ENCODE measurements around the gene ATR. TPM values are rescaled to one million over a fixed set of nuclear protein-coding genes. Genes with fewer than 3 reads are reported as not detected.
"Not testable (repeated sequence)": the region's sequence is repeated elsewhere in the genome, so short reads cannot be mapped to it uniquely, and the experiment has no call there.

Gene ATR
- total and polyA plus RNA-seq, 8 donors: 19.5 to 31.2 (median 29.3) TPM

DNA sequence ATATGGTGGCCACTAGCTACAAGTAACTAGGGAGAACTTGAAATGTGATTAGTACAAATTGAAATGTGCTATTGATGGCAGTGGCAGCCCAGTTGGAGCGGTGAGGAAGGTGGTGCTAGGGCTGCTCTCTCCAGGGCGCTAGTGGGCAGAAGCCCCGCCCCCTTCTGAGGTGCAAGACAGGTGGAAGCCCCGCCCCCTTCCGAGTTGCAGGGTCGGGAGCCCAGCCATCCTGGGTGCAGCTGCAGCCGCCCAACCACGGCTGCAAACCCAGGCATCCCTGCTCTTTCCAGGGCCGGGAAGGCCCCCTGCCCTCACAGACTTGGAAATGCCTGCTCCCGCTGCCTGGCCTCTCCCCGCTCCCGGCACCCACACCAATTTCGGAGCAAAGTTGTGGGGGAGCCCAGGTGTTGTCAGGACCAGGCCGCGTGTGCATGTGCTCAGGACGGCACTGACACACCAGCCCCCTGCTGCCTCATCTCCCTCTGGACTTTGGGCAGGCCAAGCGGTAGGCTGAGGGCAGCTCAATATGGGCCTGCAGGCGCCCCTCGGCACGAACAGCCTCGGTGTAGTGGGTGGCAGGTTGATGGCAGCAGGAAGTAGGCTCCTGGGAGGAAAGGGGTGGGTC lies 10.0 kb downstream of the ATR start:
- no peak overlapping the region for H3K4me3 ChIP-seq
- intact Hi-C loops (cut with DNase I): no loop called here
- DNase-seq: no peak

DNA sequence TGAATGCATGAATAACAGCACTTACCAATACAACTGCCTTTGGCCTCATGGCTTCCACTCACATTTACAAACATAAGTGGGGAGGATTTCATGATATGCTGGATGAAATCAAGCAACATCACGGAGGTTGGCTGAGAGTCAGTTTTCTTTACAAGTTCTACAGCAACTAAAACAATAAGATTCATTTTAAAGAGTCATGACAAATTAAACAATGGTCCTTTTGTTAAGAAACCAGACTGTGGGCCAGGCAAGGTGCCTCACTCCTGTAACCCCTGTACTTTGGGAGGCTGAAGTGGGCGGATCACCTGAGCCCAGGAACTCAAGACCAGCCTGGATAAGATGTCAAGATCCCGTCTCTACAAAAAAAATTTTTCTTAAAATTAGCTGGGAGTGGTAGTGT lies 12.4 kb downstream of the ATR start:
- peaks cover 0 to 53% of the 10 kb centered on the region in 2 donors for H3K36me3 ChIP-seq
- H3K27me3 ChIP-seq: no peaks in the 10 kb centered on the region
- intact Hi-C loops (cut with DNase I): no loop called here
- DNase-seq (no peak), ATAC-seq (no peak)
- H3K4me3 ChIP-seq: no peak overlapping the region
- H3K4me1 ChIP-seq: no peaks in the 10 kb centered on the region
- TF ChIP-seq, protein P1, sequence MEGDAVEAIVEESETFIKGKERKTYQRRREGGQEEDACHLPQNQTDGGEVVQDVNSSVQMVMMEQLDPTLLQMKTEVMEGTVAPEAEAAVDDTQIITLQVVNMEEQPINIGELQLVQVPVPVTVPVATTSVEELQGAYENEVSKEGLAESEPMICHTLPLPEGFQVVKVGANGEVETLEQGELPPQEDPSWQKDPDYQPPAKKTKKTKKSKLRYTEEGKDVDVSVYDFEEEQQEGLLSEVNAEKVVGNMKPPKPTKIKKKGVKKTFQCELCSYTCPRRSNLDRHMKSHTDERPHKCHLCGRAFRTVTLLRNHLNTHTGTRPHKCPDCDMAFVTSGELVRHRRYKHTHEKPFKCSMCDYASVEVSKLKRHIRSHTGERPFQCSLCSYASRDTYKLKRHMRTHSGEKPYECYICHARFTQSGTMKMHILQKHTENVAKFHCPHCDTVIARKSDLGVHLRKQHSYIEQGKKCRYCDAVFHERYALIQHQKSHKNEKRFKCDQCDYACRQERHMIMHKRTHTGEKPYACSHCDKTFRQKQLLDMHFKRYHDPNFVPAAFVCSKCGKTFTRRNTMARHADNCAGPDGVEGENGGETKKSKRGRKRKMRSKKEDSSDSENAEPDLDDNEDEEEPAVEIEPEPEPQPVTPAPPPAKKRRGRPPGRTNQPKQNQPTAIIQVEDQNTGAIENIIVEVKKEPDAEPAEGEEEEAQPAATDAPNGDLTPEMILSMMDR (IDR thresholded peaks at IDR 0.05): no peak
- H3K27ac ChIP-seq: no peak overlapping the region
- no peaks in the 10 kb centered on the region for H3K9me3 ChIP-seq

More for the DNA sequence above, 10.0 kb downstream of the ATR start:
- H3K27me3 ChIP-seq: no peaks in the 10 kb centered on the region
- H3K27ac ChIP-seq: no peak overlapping the region
- ATAC-seq: no peak
- H3K36me3 ChIP-seq: peaks cover 0 to 36% of the 10 kb centered on the region in 2 donors
- no peaks in the 10 kb centered on the region for H3K4me1 ChIP-seq
- TF ChIP-seq, protein P1 (IDR thresholded peaks at IDR 0.05): no peak
- H3K9me3 ChIP-seq: no peaks in the 10 kb centered on the region

DNA sequence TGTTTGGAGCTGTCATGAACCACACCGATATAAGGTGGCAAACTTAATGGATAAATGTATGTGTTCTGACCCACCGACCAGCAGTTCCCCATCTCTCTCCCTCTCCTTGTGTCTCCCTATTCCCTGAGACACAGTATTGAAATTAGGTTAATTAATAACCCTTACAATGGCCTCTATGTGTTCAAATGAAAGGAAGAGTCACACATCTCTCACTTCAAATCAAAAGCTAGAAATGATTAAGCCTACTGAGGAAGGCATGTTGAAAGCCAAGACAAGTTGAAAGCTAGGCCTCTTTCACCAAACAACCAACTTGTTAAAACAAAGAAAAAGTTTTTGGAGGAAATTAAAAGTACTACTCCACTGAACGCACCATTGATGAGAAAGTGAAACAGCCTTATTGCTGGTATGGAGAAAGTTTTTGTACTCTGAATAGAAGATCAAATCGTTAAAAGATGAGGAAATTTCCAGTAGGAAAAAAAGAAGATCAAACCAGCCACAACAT lies 15.0 kb downstream of the ATR start:
- ATAC-seq: no peak
- no peak for DNase-seq
- Histone ChIP-seq H3K27me3 (no peaks in the 10 kb centered on the region), H3K4me1 (no peaks in the 10 kb centered on the region), H3K4me3 (no peak overlapping the region), H3K9me3 (no peaks in the 10 kb centered on the region), H3K36me3 (peaks cover 0 to 73% of the 10 kb centered on the region in 2 donors), H3K27ac (no peak overlapping the region)
- TF ChIP-seq, protein P1 (IDR thresholded peaks at IDR 0.05): no peak
- intact Hi-C loops (cut with DNase I): no loop called here

DNA sequence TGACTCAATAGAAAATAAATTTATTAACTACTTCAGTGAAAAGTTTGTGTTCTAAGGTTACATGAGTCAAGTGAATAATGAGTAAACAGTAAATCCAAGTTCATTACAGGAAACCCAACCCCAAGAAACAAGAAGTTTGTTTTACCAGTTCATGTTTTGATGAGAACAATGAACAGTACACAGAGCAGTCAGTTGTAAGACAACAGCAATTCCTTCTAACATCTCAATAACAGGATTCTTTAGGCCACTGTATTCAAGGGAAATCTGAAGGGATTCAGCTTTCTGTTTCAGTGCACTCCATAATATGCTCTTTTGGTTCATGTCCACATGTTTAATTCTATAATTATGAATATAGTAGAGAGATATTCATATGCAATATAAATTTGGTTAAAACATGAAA lies 18.4 kb downstream of the ATR start:
- TF ChIP-seq, protein P1 (IDR thresholded peaks at IDR 0.05): no peak
- no peaks in the 10 kb centered on the region for H3K27me3 ChIP-seq

DNA sequence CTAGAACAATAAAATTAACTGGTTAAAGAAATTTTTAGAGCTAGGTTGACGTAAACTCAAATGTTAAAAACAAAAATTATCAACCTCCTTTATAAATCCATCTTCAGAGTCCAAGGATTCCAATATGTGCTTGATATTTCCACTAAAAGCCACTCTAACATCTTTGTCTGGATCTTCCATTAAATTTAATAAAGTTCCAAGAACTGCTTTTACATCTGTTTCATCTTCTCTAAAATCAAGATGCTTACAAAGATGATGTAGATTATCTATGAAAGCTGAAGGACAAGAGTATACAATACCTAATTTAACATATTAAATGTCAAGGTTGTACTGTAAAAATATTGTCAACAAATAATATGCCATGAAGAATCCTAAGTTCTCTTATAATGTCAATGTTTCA lies 24.8 kb downstream of the ATR start:
- no peaks in the 10 kb centered on the region for H3K4me1 ChIP-seq
- no peak for ATAC-seq
- TF ChIP-seq, protein P1 (IDR thresholded peaks at IDR 0.05): no peak

More for the DNA sequence above, 18.4 kb downstream of the ATR start:
- DNase-seq (no peak), ATAC-seq (no peak)
- Histone ChIP-seq H3K36me3 (peaks cover 0 to 94% of the 10 kb centered on the region in 2 donors), H3K4me3 (no peak overlapping the region), H3K4me1 (no peaks in the 10 kb centered on the region), H3K9me3 (no peaks in the 10 kb centered on the region), H3K27ac (no peak overlapping the region)
- intact Hi-C loops (cut with DNase I): no loop called here

DNA sequence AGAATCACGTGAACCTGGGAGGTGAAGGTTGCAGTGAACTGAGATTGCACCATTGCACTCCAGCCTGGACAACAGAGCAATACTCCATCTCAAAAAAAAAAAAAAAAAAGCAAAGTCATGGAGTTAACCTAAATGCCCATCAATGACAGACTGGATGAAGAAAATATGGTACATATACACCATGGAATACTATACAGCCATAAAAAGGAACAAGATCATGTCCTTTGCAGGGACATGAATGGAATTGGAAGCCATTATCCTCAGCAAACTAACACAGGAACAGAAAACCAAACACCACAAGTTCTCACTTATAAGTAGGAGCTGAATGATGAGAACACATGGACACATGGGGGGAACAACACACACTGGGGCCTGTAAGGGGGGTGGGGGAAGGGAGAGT lies 26.0 kb downstream of the ATR start:
- DNase-seq; H3K4me1 ChIP-seq; H3K9me3 ChIP-seq; H3K27ac ChIP-seq; intact Hi-C loops (cut with DNase I); H3K27me3 ChIP-seq; H3K4me3 ChIP-seq; ATAC-seq: not testable (repeated sequence)
- H3K36me3 ChIP-seq: peaks cover 0 to 97% of the 10 kb centered on the region in 2 donors

More for the DNA sequence above, 24.8 kb downstream of the ATR start:
- no peak for DNase-seq
- Histone ChIP-seq H3K4me3 (no peak overlapping the region), H3K9me3 (no peaks in the 10 kb centered on the region), H3K36me3 (peaks cover 0 to 97% of the 10 kb centered on the region in 2 donors), H3K27ac (no peak overlapping the region), H3K27me3 (no peaks in the 10 kb centered on the region)
- intact Hi-C loops (cut with DNase I): no loop called here
